GM12873 (cell line): ENCODE measurements around the gene SHANK2.

Experiments used
- TF ChIP-seq, protein P1 (sequence below): IDR thresholded peaks from 2 replicates; pipeline ENCODE4 v1.5.1; 2012; ENCODE audit warnings: low read depth, mild to moderate bottlenecking, moderate library complexity, low read length, control low read depth; ENCODE audit not compliant: insufficient read depth; ENCODE audit errors: missing control alignments

SHANK2 gene

DNA sequence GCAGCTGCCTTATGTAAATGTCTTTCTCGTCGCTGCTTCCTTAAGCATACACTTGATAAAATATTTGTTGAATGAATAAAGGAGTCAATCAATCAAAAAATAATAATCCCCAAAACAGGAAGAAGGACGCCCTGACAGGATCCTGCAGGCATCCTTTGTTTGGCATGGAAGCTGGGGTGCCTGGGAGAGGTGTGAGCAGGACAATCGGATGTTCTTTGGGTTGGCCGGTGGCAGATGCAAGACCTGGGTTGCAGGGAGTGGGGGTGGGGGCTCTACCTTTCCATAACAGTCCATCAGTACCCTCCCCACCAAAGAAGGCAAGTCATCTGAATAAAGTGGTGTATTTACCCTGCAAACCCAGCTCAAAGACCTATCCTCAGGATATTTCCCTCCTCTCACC, 1.4 kb upstream of the SHANK2 start:
- TF ChIP-seq, protein P1, sequence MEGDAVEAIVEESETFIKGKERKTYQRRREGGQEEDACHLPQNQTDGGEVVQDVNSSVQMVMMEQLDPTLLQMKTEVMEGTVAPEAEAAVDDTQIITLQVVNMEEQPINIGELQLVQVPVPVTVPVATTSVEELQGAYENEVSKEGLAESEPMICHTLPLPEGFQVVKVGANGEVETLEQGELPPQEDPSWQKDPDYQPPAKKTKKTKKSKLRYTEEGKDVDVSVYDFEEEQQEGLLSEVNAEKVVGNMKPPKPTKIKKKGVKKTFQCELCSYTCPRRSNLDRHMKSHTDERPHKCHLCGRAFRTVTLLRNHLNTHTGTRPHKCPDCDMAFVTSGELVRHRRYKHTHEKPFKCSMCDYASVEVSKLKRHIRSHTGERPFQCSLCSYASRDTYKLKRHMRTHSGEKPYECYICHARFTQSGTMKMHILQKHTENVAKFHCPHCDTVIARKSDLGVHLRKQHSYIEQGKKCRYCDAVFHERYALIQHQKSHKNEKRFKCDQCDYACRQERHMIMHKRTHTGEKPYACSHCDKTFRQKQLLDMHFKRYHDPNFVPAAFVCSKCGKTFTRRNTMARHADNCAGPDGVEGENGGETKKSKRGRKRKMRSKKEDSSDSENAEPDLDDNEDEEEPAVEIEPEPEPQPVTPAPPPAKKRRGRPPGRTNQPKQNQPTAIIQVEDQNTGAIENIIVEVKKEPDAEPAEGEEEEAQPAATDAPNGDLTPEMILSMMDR, result no peak

DNA sequence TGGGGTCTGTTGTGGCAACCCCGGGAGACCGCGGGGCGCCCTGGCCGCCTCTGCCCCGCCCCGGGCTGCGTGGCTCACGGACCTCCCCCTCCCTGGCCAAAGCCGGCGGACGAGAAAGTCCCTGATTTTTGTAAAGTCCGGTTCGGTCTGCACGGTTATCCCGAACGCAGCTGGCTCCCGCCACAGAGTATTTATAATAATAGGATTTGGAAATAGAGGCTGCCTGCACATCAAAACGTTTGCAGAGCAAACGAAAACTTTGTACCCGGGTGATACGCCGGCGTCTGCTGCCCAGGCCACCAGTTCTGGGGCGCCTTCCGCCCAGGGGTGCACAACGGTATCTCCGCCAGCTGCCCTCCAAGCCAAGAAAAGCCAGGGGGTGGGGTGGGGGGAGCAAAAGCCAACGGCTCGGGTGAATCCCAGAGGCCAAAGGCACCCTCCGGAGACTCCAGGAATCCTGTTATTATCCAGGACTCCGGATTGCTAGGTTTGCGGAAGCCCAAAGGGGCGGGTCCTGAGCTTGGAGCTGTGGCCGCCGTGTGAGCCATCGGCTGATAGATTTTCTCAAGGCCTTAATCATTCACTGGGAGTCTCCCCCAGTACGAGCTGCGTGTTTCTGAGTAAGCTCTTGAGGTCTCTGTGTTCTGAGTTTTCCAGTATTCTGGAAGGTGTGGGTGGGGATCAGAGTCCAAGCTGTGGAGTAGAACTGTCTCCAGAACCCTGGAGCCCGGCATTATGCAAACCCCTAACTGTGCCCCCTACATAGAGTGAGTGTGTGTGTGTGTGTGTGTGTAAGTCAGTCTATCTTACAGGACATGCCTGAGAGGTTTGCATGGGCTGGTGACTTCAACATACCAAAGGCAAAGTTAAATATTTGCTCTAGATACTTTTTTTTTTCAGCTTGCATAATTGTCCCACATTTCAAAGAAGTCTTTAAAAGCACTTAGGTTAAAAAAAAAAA, 673 bp upstream of the SHANK2 start:
- TF ChIP-seq, protein P1, result no peak

DNA sequence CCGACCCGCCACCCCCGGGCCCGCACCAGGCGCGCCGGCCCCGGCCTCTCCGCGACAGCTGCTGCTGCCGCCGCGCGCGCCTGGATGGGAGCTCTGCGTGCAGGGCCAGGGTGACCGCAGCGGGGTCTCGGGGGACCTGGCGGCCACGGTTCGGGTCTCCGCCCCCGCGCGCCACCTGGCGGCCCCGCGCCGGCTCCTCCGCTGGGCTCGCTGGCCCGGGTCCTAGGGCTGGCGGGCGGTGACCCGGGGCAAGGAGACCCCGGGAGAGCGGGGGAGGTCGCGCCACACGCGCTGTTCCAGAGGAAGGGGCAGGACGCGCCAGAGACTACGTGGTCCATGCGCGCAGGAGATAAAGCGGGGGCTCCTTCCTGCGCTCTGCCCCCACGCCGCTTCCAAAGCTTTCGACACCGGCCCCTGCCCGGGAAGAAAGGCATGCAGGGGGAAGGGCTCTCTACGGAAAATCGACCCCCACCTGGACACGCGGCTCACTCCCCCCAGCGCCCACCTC, 562 bp downstream of the SHANK2 start:
- TF ChIP-seq, protein P1, result no peak

DNA sequence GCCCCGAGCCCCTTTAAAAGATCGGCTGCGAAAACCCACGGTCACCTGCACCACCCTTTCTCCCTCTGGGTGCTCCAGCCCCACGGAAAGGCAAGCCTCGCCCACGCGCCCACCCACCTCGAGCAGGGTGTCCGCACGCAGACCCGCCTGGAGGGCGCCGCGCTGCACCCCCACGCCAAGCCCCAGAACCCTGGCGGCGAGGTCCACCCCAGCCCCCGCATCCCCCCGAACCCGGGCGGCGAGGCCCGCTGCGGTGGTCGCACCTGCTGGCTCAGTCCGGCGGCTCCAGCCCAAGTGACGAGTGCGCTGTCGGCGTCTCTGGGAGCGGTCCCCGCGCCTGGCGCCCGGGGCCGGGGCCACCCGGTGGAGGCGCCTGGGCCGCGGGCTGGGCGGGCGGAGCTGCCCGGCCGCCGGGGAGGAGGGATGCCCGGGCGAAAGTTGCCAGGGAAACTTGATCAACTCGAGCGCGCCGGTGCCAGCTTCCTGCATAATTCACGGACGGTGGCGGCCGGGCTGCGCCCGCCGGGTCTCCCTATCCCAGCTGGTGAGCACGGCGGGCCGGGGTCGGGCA, 1.1 kb downstream of the SHANK2 start:
- TF ChIP-seq, protein P1, result no peak

DNA sequence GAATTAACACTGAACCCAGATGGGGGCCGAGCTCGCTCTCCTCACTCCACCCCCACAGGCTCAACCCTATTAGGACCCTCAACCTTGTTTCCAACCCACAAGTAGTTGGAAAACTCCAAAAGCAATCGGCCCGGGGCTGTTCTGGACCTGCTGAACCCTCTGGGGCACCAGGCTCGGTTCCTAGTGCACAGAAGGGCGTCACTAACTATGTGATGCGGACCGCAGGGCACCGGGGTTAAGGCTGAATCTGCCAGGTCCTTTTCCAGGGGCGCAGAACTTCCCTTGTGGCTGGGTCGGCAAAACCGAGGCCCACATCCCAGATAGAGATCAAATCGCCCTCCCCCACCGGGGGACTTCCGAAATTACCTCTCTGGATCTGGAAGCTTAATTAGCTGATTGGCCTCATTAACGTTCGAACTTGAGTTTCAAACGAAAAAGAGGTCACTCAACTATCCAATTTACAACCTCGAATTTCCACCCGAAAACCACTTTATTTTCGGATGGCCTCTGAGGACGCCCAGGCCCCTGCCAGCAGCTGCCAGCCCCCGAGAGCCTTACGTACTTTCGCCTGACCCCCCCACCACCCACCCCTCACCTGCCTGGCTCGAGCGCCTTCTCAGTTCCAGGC, 1.7 kb downstream of the SHANK2 start:
- TF ChIP-seq, protein P1, result no peak

DNA sequence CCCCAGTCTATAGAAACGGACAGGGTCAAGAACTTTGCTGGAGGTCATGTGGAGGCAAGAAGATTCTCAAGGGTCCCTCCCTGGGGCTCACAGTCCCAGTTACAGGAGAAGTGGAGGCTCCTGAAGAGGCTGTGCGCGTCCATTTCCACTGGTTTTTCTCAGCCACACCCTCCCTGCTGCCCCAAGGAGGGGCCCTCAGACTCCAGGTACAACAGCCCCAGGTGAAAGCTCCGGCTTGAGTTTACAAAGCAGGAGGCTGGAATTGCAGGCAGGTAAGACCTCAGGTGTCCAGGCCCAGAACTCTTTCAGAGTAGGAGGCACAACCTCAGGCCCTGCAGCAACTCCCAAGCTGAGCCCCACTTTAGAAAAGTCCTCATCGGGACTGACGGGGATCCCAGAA, 3.1 kb downstream of the SHANK2 start:
- TF ChIP-seq, protein P1, result no peak

DNA sequence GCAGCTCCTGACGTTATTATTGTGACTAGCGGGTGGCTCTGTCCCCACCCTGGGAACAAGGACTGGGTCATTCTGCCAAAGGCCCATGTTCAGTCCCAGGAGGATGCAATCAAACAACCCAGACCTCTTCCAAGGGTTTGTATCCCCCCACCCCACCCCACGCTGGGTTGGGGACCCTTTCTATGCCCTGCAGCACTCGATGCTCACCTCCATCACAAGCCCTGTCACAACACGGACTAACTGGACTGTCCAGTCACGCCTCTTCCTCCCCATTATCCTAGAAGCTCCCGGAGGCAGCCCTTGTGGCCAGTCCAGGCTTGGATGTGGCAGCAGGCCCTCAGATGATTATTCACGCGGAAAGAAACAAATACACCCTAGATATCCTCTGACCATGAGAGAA, 3.7 kb downstream of the SHANK2 start:
- TF ChIP-seq, protein P1, result no peak
